Small intestine (tissue), 7 donors: Measurements from ENCODE around the gene PRKX. TPM values are rescaled to one million over a fixed set of nuclear protein-coding genes. Genes with fewer than 3 reads are reported as not detected.

Source experiments
- DNase-seq, 2 donors: peaks; one replicate each; pipeline versions ENCODE4 v3.0.0 to v3.0.0-alpha.2; 2013
- FAIRE-seq: peaks from 2 replicates; lab custom pipeline; 2012; peaks lifted over from hg19 to GRCh38; lab: Jason Lieb, UNC
- H3K27ac ChIP-seq, 3 donors: one replicate each; pipeline ENCODE4 v1.5.1; 2013; ENCODE audit warnings: low read length in 2 of 3, mild to moderate bottlenecking in 2 of 3, control low read depth in 1 of 3, inconsistent platforms in 1 of 3, low read depth in 1 of 3, moderate library complexity in 1 of 3
- H3K27me3 ChIP-seq, 3 donors: one replicate each; pipeline ENCODE4 v1.6.1; 2013; ENCODE audit warnings: low read length in 3 of 3, inconsistent platforms in 1 of 3; ENCODE audit not compliant: control insufficient read depth in 3 of 3, insufficient read depth in 3 of 3
- H3K36me3 ChIP-seq, 3 donors: one replicate each; pipeline ENCODE4 v1.6.1; 2013; ENCODE audit warnings: low read length in 3 of 3, inconsistent platforms in 1 of 3, low read depth in 1 of 3, mild to moderate bottlenecking in 1 of 3, moderate library complexity in 1 of 3; ENCODE audit not compliant: control insufficient read depth in 3 of 3, insufficient read depth in 2 of 3
- H3K4me1 ChIP-seq, 3 donors: one replicate each; pipeline ENCODE4 v1.6.1; 2013; ENCODE audit warnings: low read length in 2 of 3, inconsistent platforms in 1 of 3, low read depth in 1 of 3, mild to moderate bottlenecking in 1 of 3, moderate library complexity in 1 of 3; ENCODE audit not compliant: control insufficient read depth in 3 of 3, insufficient read depth in 2 of 3
- H3K4me3 ChIP-seq, 3 donors: one replicate each; pipeline ENCODE4 v1.5.1; 2013; ENCODE audit warnings: low read length in 3 of 3, control low read depth in 1 of 3, inconsistent platforms in 1 of 3, low read depth in 1 of 3, mild to moderate bottlenecking in 1 of 3, moderate library complexity in 1 of 3
- H3K9me3 ChIP-seq, 2 donors: one replicate each; pipeline ENCODE4 v1.6.1; 2013; ENCODE audit warnings: low read depth in 1 of 2, low read length in 1 of 2; ENCODE audit not compliant: control insufficient read depth in 2 of 2, insufficient read depth in 1 of 2
- WGBS, 3 donors: extraction: QIAGEN DNeasy Blood & Tissue Kit; methylation state at CpG; one replicate each; pipeline ENCODE4 v1.1.7; 2013; 5-methylcytosine and 5-hydroxymethylcytosine counted together
- polyA plus RNA-seq, 4 donors: library from polyadenylated mRNA; stranded (reverse) in 3 of 4; unstranded in 1 of 4; fragments of 200-250 nt in 3 of 4; fragments of 120-200 nt in 1 of 4; gene quantifications; one replicate each; pipeline versions ENCODE4 v1.2.1 to v1.2.3, GENCODE V29; 2013
- donor health status: healthy with polysubstance abuse.
- donor health status: control.
- donor health status: control.
- donor health status: Bipolar disorder and iron deficiency.
- donor health status: healthy.

The PRKX gene
- polyA plus RNA-seq, 4 donors: 2.2 to 9.7 (median 6.1) TPM

DNA sequence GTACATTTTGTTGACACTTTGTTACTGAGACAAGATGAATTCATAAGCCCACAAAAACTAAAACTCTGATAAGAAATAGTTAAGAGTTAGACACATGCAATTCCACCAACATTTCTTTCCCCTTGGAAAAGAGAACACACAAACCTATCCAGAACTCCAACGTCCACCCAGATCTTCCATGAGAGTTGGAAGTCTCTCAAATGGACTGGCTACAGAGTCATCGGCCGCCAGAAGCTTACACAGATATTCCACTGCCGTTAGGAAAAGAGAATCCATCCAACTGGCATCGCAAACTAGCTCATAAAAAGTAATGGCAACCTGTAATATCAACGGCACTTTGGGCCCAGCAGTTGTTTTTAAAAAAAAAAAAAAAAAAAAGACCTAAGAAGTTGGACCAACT is 114.7 kb downstream of the PRKX start:
- 87 to 91% (median 91%) methylated on average over 6 of the region's 6 CpGs for WGBS, 3 donors
- Histone ChIP-seq H3K27ac (no peak overlapping the region), H3K4me3 (no peak overlapping the region), H3K36me3 (no peaks in the 10 kb centered on the region), H3K4me1 (no peaks in the 10 kb centered on the region), H3K27me3 (no peaks in the 10 kb centered on the region), H3K9me3 (no peaks in the 10 kb centered on the region)
- FAIRE-seq (no peak), DNase-seq (no peak)

DNA sequence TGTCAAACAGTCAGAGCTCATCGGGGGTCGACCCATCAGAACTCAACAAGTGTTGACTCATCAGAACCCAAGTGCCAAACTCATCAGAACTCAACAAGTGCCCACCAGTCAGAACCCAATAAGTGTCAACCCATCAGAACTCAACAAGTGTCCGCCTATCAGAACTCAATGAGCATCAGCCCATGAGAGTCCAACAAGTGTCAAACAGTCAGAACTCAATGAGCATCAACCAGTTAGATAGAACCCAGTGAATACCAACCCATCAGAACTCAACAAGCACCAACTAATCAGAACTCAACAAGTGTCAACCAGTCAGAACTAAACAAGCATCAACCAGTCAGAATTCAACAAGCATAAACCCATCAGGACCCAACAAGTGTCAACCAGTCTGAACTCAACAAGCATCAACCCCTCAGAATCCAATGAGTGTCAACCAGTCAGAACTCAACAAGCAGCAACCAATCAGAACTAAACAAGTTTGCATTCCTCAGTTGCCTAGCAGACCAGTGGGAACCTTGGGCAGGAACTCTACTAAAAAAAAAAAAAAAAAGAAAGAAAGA is 115.3 kb downstream of the PRKX start:
- FAIRE-seq: no peak

DNA sequence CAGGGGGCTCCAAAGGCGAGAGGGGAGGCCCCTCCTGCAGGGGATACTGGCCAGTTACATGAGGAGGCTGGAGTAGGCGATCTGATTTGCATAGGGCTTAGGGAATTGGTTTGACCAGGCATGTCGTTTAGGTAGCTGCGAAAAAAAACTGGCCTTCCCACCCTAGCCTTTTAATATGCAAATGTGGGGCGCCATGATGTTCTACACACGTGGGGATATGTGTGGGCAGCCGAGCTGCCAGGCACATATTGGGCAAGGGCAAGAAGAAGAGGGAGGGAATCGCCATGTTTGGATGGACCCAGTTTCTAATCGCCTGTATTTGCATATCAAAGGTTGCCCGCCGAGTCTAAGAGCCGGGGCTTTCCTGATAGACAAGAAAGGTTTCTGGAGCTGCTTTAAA is 121.3 kb downstream of the PRKX start:
- H3K27ac ChIP-seq: no peak overlapping the region
- WGBS, 3 donors: 34 to 49% (median 44%) methylated on average over 12 of the region's 12 CpGs
- no peaks in the 10 kb centered on the region for H3K27me3 ChIP-seq
- no peak for FAIRE-seq
- no peaks in the 10 kb centered on the region for H3K9me3 ChIP-seq
- no peak overlapping the region for H3K4me3 ChIP-seq
- no peaks in the 10 kb centered on the region for H3K4me1 ChIP-seq
- DNase-seq: no peak
- H3K36me3 ChIP-seq: no peaks in the 10 kb centered on the region

More for the DNA sequence above, 115.3 kb downstream of the PRKX start:
- Histone ChIP-seq H3K27me3 (no peaks in the 10 kb centered on the region), H3K4me3 (no peak overlapping the region), H3K27ac (no peak overlapping the region), H3K9me3 (no peaks in the 10 kb centered on the region), H3K36me3 (no peaks in the 10 kb centered on the region), H3K4me1 (no peaks in the 10 kb centered on the region)
- WGBS, 3 donors: 90 to 96% (median 90%) methylated on average over 3 of the region's 3 CpGs
- DNase-seq: no peak

DNA sequence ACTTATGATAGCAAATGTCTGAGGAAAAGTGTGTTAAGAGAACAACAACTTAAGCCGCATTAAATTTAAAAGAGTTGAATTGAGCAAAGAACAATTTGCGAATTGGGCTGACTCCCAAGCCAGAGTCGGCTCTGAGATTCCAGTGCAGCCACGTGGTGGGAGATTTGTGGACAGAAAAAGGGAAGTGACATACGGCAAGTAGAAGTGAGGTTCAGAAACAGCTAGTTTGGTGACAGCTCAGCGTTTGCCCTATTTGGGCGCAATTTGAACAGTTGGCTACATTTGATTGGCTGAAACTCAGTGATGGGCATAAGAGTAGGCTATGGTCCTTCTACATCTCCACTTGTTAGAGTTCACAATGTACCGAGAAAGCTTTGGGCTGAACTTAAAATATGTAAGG is 124.0 kb downstream of the PRKX start:
- no peak overlapping the region for H3K27ac ChIP-seq
- no peaks in the 10 kb centered on the region for H3K4me1 ChIP-seq
- WGBS, 3 donors: 75 to 85% (median 81%) methylated on average over 8 of the region's 8 CpGs
- no peaks in the 10 kb centered on the region for H3K36me3 ChIP-seq
- no peak for DNase-seq
- H3K4me3 ChIP-seq: no peak overlapping the region
- no peaks in the 10 kb centered on the region for H3K9me3 ChIP-seq
- no peaks in the 10 kb centered on the region for H3K27me3 ChIP-seq
- FAIRE-seq: no peak

DNA sequence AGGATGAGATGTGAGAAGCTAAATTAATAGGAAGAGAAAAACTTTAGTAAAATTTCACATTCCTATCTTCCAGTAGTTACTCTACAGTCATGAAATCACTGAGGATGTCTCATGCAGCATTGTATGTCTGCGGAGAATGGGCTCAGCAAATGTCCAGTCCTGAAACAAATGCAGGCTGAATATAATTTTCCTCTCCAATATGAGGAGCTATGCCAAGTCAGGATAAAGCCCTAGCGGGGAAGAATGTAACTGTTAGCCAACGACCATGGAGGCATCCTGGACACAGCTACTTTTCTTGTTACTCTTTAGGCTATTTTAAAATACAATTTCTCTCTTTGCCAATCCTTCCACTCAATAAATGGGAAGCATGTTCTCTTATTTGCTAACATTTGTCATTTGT is 127.7 kb downstream of the PRKX start:
- WGBS, 3 donors: 67 to 78% (median 68%) methylated on average over 3 of the region's 3 CpGs
- Histone ChIP-seq H3K4me1 (no peaks in the 10 kb centered on the region), H3K9me3 (no peaks in the 10 kb centered on the region)

DNA sequence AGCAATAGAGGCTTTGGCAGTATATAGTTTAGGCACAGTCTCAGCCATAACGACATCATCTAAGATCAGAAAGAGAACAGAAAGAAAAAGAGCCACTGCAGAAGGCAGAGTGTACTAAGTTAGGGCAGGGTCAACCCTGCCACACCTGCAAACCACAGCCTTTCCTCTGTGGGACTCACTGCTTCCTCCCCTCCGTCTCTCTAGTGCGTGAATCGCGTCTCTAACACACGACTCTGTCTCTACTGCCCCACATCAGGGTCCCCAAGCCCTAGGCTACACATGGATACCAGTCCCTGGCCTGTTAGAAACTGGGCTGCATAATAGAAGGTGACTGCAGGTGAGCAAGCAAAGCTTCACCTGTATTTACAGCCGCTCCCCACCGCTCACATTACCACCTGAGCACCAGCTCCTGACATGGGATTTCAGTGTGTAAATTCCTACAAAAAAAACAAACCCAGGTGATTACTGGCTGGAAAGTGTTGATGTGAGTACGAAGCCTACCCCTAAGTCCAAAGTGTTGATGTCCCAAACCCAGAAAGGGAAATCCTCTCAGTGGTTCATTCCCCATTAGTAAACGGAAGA is 128.9 kb downstream of the PRKX start:
- H3K36me3 ChIP-seq: no peaks in the 10 kb centered on the region
- no peaks in the 10 kb centered on the region for H3K4me1 ChIP-seq
- H3K27ac ChIP-seq: no peak overlapping the region
- no peaks in the 10 kb centered on the region for H3K27me3 ChIP-seq
- no peaks in the 10 kb centered on the region for H3K9me3 ChIP-seq
- FAIRE-seq (no peak), DNase-seq (no peak)
- WGBS, 3 donors: 70 to 81% (median 74%) methylated on average over 10 of the region's 10 CpGs
- H3K4me3 ChIP-seq: no peak overlapping the region

More for the DNA sequence above, 127.7 kb downstream of the PRKX start:
- Histone ChIP-seq H3K36me3 (no peaks in the 10 kb centered on the region), H3K27ac (no peak overlapping the region), H3K4me3 (no peak overlapping the region), H3K27me3 (no peaks in the 10 kb centered on the region)
- DNase-seq (no peak), FAIRE-seq (no peak)

DNA sequence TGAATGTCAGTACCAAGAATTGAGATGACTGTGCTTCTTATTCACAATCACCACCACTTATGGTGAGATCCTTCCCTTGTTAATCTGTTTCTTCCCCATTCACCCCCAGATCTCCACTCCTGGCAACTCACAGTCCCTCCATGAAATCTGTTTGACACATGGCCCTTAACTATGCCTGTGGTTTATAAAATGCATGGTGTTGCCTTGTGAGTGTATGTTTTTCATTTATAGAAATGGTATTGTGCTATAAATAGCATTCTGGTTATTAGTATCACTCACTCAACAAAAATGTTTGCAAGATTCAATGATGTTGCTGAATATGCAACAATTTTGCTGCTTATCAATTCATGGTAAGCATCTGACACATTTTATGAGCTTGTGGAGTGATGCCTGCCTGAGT is 131.0 kb downstream of the PRKX start:
- FAIRE-seq: no peak
- no peaks in the 10 kb centered on the region for H3K27me3 ChIP-seq
- no peaks in the 10 kb centered on the region for H3K36me3 ChIP-seq
- H3K9me3 ChIP-seq: no peaks in the 10 kb centered on the region
- no peaks in the 10 kb centered on the region for H3K4me1 ChIP-seq
- no peak for DNase-seq
- H3K4me3 ChIP-seq: no peak overlapping the region
- no peak overlapping the region for H3K27ac ChIP-seq

DNA sequence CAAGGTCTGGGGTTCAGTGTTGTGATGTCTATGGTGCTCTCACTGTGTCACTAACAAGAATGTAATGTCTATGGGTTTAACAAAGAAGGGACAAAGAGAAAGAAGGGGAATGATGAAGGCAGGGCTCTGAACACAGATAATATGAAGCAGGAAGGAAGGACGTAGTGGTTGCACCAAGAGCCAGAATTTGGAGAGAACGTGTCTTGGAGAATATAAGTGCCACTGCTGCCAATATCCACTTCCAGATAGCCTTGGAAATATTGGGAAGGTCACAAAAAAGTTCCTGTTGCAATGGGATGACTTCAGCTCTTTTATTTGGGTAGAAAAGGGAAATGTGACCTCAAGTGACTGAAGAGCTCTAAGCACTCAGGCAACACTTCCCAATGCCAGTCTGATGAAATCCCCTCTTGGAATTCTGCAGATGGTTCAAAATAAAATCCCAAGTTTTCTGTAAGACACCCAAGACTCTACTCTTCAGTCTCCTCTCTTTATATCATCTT is 131.8 kb downstream of the PRKX start:
- Histone ChIP-seq H3K4me3 (no peak overlapping the region), H3K27me3 (no peaks in the 10 kb centered on the region), H3K4me1 (no peaks in the 10 kb centered on the region), H3K36me3 (no peaks in the 10 kb centered on the region), H3K27ac (no peak overlapping the region), H3K9me3 (no peaks in the 10 kb centered on the region)
- DNase-seq (no peak), FAIRE-seq (no peak)
- WGBS, 3 donors: 65 to 75% (median 72%) methylated on average over 2 of the region's 2 CpGs

DNA sequence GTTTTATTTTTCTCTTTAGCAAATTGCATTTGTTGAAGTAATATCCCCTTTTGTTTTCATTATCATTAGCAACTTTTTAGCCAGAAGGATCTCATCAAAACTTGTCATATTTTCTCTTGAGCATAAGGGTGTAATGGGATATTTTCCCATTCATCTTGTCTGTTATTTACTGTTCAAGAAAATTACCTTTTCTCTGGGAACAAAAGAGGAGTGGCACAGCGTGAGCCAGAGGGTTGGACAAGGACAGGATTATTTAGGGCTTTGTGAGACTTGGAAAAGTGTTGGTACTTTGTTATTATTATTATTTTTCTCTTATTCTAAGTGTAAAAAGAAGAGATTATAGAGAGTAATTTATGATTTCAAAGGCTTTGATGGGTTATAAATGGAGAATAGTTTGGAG is 135.9 kb downstream of the PRKX start:
- 62 to 74% (median 66%) methylated on average over 1 of the region's 1 CpG for WGBS, 3 donors
- Histone ChIP-seq H3K27me3 (no peaks in the 10 kb centered on the region), H3K36me3 (no peaks in the 10 kb centered on the region), H3K4me3 (no peak overlapping the region), H3K9me3 (no peaks in the 10 kb centered on the region), H3K4me1 (no peaks in the 10 kb centered on the region), H3K27ac (no peak overlapping the region)
- DNase-seq (no peak), FAIRE-seq (no peak)
